WTC11 (cell line): Measurements from ENCODE around the gene LHX2.

Experiments
- ATF2 ChIP-seq: sonication (generic); formaldehyde crosslinking; IDR thresholded peaks from 2 replicates; pipeline ENCODE4 v1.8.1; 2022; ENCODE audit warnings: low read depth, missing genetic modification reagents, borderline replicate concordance
- FOXP4 ChIP-seq: sonication (generic); formaldehyde crosslinking; IDR thresholded peaks from 2 replicates; pipeline ENCODE4 v1.8.0; 2022; ENCODE audit warnings: mild to moderate bottlenecking, missing genetic modification reagents
- IRF1 ChIP-seq: sonication (generic); formaldehyde crosslinking; IDR thresholded peaks from 2 replicates; pipeline ENCODE4 v1.8.0; 2023; ENCODE audit warnings: missing genetic modification reagents
- JUN ChIP-seq: sonication (generic); formaldehyde crosslinking; IDR thresholded peaks from 2 replicates; pipeline ENCODE4 v1.8.0; 2023; ENCODE audit warnings: mild to moderate bottlenecking, missing genetic modification reagents
- MXD4 ChIP-seq: fragments of 250-450 bp; sonication (Bioruptor Pico); IDR thresholded peaks from 2 replicates; pipeline ENCODE4 v1.8.0; 2021; ENCODE audit warnings: mild to moderate bottlenecking, moderate library complexity, borderline replicate concordance
- TEAD4 ChIP-seq: sonication (generic); formaldehyde crosslinking; IDR thresholded peaks from 2 replicates; pipeline ENCODE4 v1.8.0; 2022; ENCODE audit warnings: mild to moderate bottlenecking, missing genetic modification reagents
- ZNF121 ChIP-seq: sonication (generic); formaldehyde crosslinking; IDR thresholded peaks from 2 replicates; pipeline ENCODE4 v1.8.0; 2023; ENCODE audit warnings: missing genetic modification reagents
- ZNF263 ChIP-seq: sonication (generic); formaldehyde crosslinking; IDR thresholded peaks from 2 replicates; pipeline ENCODE4 v1.8.1; 2022; ENCODE audit warnings: low read depth, mild to moderate bottlenecking, moderate library complexity, missing genetic modification reagents
- ZNF317 ChIP-seq: sonication (generic); formaldehyde crosslinking; IDR thresholded peaks from 2 replicates; pipeline ENCODE4 v1.8.1; 2023; ENCODE audit warnings: low read depth, mild to moderate bottlenecking, moderate library complexity, missing genetic modification reagents, borderline replicate concordance
- TF ChIP-seq, protein P1 (sequence below): fragments of 200-600 bp; IDR thresholded peaks from 2 replicates; pipeline ENCODE4 v1.8.0; 2022; ENCODE audit warnings: antibody characterized with exemption
- TF ChIP-seq, protein P2 (sequence below): fragments of 250-450 bp; sonication (Bioruptor Pico); IDR thresholded peaks from 2 replicates; pipeline ENCODE4 v2.1.2; 2022; ENCODE audit warnings: mild to moderate bottlenecking, moderate library complexity
- TF ChIP-seq, protein P3 (sequence below): sonication (generic); formaldehyde crosslinking; IDR thresholded peaks from 2 replicates; pipeline ENCODE4 v1.8.1; 2023; ENCODE audit warnings: mild to moderate bottlenecking, missing genetic modification reagents, borderline replicate concordance
- TF ChIP-seq, protein P4 (sequence below): sonication (generic); formaldehyde crosslinking; IDR thresholded peaks from 2 replicates; pipeline ENCODE4 v1.8.1; 2023; ENCODE audit warnings: mild to moderate bottlenecking, missing genetic modification reagents, moderate library complexity

DNA sequence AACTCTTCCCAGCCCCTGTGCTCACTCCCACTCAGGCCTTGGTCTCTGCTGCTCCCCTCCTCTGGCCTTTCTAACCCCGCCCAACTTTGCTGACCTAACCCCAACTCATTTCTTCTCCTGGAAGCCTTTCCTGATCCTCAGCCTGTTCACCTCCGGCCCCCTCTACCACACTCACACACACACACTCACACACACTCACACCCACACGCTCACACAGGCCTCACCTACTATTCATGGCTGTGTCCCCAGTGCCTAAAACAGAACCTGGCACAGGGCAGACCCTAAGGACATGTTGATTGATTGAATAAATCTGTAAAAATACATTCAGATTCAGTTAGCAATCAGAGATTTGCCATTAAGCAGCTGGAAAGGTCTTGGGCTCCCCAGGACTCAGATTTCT lies 28.5 kb upstream of the LHX2 start:
- TF ChIP-seq, protein P1, sequence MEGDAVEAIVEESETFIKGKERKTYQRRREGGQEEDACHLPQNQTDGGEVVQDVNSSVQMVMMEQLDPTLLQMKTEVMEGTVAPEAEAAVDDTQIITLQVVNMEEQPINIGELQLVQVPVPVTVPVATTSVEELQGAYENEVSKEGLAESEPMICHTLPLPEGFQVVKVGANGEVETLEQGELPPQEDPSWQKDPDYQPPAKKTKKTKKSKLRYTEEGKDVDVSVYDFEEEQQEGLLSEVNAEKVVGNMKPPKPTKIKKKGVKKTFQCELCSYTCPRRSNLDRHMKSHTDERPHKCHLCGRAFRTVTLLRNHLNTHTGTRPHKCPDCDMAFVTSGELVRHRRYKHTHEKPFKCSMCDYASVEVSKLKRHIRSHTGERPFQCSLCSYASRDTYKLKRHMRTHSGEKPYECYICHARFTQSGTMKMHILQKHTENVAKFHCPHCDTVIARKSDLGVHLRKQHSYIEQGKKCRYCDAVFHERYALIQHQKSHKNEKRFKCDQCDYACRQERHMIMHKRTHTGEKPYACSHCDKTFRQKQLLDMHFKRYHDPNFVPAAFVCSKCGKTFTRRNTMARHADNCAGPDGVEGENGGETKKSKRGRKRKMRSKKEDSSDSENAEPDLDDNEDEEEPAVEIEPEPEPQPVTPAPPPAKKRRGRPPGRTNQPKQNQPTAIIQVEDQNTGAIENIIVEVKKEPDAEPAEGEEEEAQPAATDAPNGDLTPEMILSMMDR = no peak
- no peak for TF ChIP-seq ZNF263 (CRISPR knock-in tag)
- no peak for TF ChIP-seq FOXP4 (CRISPR knock-in tag)
- TF ChIP-seq, protein P2, sequence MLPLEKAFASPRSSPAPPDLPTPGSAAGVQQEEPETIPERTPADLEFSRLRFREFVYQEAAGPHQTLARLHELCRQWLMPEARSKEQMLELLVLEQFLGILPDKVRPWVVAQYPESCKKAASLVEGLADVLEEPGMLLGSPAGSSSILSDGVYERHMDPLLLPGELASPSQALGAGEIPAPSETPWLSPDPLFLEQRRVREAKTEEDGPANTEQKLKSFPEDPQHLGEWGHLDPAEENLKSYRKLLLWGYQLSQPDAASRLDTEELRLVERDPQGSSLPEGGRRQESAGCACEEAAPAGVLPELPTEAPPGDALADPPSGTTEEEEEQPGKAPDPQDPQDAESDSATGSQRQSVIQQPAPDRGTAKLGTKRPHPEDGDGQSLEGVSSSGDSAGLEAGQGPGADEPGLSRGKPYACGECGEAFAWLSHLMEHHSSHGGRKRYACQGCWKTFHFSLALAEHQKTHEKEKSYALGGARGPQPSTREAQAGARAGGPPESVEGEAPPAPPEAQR (CRISPR knock-in tag) = no peak
- no peak for TF ChIP-seq JUN
- no peak for TF ChIP-seq ATF2 (CRISPR knock-in tag)
- TF ChIP-seq ZNF317 (CRISPR knock-in tag) = no peak
- TF ChIP-seq IRF1 = no peak
- TF ChIP-seq ZNF121 (CRISPR knock-in tag) = no peak
- TF ChIP-seq, protein P3, sequence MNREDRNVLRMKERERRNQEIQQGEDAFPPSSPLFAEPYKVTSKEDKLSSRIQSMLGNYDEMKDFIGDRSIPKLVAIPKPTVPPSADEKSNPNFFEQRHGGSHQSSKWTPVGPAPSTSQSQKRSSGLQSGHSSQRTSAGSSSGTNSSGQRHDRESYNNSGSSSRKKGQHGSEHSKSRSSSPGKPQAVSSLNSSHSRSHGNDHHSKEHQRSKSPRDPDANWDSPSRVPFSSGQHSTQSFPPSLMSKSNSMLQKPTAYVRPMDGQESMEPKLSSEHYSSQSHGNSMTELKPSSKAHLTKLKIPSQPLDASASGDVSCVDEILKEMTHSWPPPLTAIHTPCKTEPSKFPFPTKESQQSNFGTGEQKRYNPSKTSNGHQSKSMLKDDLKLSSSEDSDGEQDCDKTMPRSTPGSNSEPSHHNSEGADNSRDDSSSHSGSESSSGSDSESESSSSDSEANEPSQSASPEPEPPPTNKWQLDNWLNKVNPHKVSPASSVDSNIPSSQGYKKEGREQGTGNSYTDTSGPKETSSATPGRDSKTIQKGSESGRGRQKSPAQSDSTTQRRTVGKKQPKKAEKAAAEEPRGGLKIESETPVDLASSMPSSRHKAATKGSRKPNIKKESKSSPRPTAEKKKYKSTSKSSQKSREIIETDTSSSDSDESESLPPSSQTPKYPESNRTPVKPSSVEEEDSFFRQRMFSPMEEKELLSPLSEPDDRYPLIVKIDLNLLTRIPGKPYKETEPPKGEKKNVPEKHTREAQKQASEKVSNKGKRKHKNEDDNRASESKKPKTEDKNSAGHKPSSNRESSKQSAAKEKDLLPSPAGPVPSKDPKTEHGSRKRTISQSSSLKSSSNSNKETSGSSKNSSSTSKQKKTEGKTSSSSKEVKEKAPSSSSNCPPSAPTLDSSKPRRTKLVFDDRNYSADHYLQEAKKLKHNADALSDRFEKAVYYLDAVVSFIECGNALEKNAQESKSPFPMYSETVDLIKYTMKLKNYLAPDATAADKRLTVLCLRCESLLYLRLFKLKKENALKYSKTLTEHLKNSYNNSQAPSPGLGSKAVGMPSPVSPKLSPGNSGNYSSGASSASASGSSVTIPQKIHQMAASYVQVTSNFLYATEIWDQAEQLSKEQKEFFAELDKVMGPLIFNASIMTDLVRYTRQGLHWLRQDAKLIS = no peak
- TF ChIP-seq, protein P4, sequence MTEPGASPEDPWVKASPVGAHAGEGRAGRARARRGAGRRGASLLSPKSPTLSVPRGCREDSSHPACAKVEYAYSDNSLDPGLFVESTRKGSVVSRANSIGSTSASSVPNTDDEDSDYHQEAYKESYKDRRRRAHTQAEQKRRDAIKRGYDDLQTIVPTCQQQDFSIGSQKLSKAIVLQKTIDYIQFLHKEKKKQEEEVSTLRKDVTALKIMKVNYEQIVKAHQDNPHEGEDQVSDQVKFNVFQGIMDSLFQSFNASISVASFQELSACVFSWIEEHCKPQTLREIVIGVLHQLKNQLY (CRISPR knock-in tag) = no peak
- no peak for TF ChIP-seq TEAD4 (CRISPR knock-in tag)
- TF ChIP-seq MXD4 (CRISPR knock-in tag) = no peak
